Head of caudate nucleus (tissue), 42 donors: ENCODE results near the gene SPOCK2.

Source experiments
- DNase-seq, 42 donors: peaks; one replicate each; pipeline versions ENCODE4 v3.0.0 to v3.0.0-alpha.2; 2020 to 2021; ENCODE audit warnings: mixed read lengths in 7 of 42
- intact Hi-C: fragments of 100-400 bp; cut with DNase I; formaldehyde crosslinking; loops from one replicate; pipeline ENCODE4 v1.15.0; 2022

The SPOCK2 gene

DNA sequence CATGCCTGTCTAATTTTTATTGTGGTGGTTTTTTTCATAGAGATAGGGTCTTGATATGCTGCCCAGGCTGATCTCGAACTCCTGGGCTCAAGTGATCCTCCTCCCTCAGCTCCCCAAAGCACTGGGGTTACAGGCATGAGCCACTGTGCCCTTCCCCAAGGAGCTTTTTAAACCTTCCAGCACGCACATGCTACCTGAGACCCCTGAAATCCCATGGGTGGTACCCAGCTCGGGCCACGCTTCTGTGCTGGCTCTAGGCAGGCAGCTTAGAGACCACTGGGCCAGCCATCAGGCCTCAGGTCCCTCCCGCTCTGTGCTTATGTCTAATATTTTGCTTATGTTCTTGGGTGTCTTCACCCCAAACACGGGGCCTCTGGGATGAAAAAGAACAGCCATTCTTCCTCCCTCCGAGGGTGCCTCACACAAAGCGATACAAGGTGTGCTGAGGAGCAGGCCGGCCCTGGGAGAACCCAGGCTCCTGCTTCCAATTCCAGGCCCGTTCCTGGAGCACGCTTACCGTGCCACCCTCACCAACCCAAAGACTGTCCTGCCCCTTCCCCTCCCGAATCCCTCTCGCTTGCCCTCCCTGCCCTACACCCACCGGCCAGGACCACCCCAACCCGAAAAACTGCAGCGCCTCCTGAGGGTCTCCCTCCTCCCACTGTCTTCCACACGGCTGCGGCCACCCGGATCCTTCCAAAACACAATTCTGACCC is 10.9 kb downstream of the SPOCK2 start:
- intact Hi-C loops, result no loop called here
- DNase-seq, result peak in 3 of 42 donors; percentile 4 to 24 (median 10)

DNA sequence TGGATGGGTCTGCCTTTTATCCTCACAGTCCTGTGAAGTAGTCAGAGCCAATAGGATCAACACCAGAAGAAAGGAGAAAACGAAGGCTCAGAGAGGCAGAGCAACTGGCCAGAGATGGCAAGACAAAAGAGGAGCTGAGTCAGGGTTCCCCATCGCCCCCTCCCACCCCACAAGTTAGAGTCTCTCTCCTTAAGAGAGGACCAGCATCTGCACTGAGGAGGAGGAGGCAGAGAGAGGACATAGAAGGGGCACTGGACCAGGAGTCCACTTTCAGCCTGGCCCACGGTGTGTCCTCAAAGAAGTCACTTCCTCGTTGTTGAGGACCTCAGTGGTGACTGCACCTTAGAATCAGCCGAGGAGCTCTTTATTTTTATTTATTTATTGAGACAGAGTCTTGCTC is 11.6 kb downstream of the SPOCK2 start:
- intact Hi-C loops, result no loop called here
- DNase-seq, result peak in 1 of 42 donors; percentile 8

- DNase-seq, result peak in 1 of 42 donors; percentile 2
- intact Hi-C loops, result no loop called here
Observed at GRCh38 chr10:72075376-72076115, 12.8 kb downstream of the SPOCK2 start.

GRCh38 chr10:72074574-72075375 is 13.6 kb downstream of the SPOCK2 start:
- intact Hi-C loops, result no loop called here
- DNase-seq, result no peak

- intact Hi-C loops, result no loop called here
Observed at GRCh38 chr10:72073708-72074573, 14.4 kb downstream of the SPOCK2 start.

DNA sequence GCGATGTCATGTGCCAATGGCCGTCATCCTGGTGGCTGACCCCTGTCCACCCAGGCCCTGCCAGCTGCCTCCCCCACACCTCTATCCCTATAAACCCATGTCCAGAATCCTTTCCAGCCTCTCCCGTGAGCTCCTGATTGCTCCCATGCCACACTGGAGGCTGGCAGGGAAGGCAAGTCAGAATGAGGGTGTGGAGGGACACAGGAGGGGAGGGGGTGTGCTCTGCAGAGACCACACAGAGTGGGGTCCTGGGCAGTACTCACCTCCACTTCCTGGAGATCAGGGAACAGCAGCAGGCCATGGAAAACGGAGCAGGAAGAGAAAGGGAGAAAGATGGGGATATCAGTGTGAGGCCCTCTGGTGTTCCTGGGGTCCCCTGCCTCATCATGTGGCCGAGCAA is 15.7 kb downstream of the SPOCK2 start:
- DNase-seq, result no peak
- intact Hi-C loops, result no loop called here

More at GRCh38 chr10:72073708-72074573, 14.4 kb downstream of the SPOCK2 start:
- DNase-seq, result no peak

DNA sequence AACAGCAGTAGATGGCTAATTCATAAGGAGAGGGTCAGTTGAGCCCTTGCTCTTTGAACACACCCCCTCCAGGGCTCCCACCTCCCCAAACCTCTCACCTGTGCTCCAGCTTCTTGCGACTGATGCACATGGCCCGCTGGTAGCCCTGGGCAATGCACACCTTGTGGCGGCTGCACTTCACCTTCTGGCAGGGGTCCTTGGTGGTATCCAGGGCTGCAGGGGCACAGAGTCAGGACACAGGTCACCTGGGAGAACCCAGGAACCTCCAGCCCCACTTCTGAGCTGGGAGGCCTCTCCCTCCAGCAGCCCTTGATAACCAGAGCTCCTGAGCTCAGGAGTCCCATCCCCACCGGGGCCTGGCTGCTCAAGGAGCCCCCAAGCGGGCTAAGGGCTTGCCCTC is 16.3 kb downstream of the SPOCK2 start:
- DNase-seq, result no peak
- intact Hi-C loops, result no loop called here

DNA sequence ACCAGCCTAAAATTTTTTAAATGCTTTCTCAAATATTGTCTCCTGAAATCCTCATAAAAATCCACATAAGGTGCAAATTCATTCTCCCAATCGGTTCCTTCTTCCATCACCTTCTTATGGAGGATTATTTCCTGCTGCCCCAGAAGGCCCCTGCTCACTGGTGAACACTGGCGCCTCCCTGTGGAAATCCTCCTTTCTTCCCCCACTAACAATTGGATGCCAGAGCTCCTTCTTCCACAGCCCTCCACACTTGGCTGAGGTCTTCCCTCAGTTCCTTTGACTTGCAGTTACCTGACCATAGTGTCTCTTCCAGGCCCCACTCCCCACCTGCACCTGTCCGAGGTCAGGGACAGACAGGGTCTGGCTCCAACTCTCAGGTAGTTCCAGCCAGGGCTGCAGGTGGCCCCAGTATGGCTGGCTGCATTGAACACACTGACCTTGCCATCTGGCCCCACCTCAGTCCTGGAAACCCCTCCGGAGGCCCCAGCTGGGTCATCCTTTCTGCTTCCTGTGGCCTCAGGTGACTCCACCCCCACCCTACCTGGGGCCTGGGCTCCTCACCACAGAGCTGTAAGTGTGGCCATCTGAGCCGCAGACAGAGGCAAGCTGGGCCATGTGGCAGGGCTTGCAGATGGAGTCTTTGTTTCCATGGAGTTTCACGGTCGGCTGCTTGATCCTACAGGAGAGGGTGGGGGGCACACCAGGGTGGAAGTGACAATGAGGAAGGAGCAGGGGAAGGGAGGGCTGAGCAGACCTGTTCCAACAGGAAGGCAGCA is 18.4 kb downstream of the SPOCK2 start:
- intact Hi-C loops, result no loop called here
- DNase-seq, result no peak

DNA sequence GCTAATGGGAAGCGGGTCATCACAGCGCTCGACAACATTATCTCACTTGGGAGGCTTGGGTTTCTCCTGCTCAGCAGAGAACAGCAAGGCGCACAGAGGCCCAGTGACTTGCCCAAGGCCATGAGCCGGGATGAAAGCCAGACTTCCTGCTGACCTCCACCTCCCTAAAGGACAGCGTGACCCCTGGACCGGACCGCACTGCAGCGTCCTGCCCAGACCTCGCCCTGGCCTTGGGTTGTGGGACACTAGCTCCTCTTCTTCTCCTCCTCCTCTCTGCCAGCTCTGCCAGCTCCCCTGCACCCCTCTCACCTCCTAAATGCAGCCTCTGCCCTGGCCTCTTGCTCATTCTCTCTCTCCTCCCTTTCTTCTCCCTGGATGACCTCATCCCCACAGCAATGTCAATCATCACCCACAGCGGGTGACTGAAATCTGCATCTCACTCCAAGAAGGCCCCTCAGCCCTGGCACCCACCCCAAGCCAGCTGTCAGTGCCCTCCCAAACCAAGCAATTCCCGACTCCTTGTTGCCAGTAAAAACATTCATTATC is 19.4 kb downstream of the SPOCK2 start:
- DNase-seq, result no peak
- intact Hi-C loops, result no loop called here

GRCh38 chr10:72068126-72068765 is 20.1 kb downstream of the SPOCK2 start:
- intact Hi-C loops, result no loop called here

GRCh38 chr10:72067463-72068125 is 20.8 kb downstream of the SPOCK2 start:
- no peak for DNase-seq
- intact Hi-C loops, result no loop called here

More at GRCh38 chr10:72068126-72068765, 20.1 kb downstream of the SPOCK2 start:
- DNase-seq, result no peak

DNA sequence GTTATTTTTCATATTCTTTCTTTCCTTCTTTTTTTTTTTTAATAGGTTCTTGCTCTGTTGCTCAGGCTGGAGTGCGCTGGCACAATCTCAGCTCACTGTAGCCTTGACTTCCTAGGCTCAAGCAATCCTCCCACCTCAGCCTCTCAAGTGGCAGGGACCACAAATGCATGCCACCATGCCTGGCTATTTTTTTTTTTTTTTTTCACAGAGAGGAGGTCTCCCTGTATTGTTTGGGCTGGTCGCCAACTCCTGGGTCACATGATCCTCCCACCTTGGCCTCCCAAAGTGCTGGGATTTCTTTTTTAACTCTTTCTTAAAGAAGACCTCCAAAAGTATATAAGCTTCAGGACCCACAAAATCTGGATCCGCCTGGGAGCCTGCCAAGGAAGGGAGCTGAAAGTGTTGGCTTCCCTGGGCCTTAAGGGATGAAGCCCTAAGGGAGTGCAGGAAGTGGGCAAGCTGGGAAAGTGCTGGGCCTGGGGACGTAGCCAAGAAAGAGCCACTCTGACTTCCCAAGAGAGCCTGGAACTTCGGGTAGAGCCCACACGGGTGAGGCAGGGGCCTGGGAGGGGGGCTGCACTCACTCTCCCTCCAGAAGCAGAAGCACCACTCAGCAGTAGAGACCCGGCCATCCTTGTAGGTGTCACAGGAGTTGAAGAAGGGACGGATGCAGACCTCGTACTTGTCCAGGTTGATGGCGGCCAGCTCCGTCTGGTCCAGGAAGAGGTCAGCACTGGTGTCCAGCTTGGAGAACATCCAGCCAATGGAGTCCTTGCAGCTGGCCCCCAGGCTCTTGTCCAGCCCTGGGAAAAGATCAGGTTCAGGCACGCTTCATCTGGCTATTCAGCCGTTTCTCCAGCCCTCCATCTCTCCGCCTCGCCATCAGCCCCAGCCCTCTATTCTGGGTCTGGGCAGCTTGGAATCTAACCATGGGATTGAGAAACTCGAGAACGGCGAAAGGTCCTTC is 21.8 kb downstream of the SPOCK2 start:
- intact Hi-C loops, result no loop called here

GRCh38 chr10:72065439-72066025 is 22.8 kb downstream of the SPOCK2 start:
- intact Hi-C loops, result no loop called here
- no peak for DNase-seq

More for the DNA sequence above, 21.8 kb downstream of the SPOCK2 start:
- DNase-seq, result no peak

DNA sequence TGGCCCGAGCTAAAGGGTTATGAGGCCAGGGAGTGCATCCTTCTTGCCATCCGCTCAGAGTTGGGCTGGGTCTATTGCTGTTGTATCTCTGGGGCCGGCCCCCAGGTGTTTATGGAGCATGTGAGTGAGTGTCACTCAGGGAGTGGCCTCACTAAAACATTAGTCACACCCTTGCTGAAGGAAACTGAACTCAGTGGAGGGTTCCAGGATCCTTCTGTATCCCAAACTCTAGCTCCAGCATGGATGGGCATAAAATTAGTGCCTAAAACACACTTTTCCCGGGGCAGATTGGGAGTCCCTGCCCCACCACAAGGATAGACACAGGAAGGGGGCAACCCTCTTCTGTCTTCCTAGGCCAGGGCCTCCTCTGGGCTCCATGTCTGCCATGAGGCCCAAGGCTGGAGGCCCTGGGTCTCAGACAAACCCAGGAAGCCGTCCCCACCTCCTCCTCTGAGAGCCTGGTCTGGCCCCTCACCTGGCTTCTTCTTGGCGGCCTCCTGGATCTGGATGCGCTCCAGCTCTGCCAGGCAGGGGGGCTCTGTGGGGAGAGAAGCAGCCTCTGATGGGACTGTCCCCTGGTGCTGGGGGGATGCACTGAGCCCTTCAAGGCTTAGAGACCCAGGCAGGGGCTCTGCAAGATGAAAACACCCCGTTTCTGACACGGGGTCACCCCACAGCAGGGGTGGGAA is 24.5 kb downstream of the SPOCK2 start:
- intact Hi-C loops, result no loop called here
- no peak for DNase-seq
